HG02763 (cell line): ENCODE measurements around the gene HEXD.

Experiments
- ATAC-seq: cut with Tn5 transposase; IDR thresholded peaks from one replicate; pipeline ENCODE4 v1.9.1; 2021; ENCODE audit warnings: mild to moderate bottlenecking, moderate library complexity; ENCODE audit not compliant: unreplicated experiment

Gene HEXD

DNA sequence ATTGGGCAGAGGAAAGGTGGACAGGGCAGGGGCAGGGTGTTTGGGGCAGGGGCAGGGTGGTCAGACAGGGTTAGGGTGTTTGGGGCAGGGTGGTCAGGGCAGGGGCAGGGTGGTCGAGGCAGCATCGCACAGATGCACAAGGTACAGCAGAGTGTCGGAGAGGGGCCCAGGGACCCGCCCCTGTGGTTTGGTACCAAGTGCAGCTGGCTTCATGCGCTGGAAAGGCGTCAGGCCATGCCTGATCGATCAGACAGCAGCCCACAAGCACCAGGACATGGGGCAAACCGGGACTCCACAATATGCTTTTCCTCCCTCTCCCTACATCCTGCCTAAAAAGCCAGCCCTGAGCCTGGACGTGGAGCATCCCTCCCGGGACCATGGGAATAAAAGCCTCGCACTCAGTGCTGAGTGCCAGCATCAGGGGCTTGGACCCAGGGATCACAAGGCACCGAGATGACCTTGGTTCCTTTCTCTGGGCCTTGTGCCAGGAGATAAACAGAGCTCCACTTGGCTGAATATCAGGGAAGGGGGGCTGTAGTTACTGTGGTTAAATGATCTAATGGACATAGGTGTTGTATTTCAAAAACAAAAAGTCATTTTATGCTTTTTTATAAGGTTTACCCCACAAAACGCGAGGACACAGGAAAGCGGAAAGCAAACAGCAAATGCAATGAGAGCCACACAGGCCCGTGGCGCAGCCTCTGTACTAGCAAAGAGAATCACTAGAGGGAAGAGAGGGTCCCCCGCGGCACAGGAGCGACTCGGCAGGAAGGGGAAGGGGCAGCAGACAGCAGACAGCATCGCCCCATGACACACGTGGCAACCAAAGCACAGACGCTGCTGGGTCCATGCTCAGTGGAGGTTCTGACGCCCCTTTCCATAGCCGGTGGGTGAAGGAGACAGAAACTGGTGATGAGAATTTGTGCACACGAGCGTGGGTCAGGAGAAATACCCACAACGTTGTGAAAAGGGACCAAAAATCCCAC lies 5.3 kb upstream of the HEXD start:
- no peak for ATAC-seq

DNA sequence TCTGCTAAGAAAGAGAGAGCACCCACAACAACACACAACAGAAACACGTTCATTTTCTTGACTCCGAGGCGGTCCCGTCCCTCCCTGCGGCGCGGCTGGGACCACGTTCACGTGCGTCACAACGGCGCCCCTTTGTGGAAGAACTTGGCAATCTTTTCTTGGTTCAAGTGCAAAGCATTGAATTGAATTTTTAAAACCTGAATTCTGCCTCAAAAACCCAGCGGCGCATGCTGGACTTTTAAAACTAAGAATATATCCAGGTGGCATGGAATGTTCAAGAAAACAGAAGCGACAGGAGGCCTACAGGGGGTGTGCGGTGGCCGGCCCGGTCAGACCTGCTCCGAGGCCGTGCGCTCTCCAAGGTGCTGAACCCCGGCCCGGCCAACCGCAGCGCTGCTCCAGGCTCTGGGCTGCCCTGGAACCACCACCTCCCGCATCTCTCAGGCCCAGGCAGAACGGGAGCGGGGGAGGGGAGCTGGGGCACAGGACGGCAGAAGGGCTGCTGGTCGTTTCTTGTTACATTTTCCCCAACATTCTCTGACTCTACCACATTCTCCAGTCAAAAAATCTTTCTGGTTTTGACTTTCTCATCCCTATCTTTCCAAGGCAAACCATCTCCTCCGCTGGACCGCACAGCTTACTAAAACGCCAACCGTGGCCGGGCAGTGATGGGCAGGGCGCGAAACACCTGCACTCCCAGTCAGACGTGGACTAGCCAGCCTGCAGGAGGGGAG lies 3.4 kb upstream of the HEXD start:
- no peak for ATAC-seq

DNA sequence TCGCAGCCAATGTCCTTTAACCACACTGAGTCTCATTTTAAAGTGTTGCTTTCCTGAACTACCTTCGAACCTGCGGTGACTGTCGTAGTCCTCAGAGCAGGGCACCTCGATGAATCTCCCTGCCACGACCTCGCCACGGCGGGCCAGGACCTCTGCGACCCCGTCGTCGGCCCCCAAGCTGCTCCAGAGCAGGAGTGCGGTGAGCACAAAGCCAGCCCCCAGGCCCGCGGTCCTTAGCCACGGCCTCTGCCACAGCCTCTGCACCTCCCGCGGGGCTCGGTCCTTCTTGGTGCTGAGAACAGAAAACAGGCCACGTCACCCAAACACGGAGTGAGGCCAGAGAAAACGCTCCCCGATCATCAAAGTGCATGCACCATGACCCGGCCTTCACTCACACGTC lies 2.8 kb upstream of the HEXD start:
- ATAC-seq: no peak

DNA sequence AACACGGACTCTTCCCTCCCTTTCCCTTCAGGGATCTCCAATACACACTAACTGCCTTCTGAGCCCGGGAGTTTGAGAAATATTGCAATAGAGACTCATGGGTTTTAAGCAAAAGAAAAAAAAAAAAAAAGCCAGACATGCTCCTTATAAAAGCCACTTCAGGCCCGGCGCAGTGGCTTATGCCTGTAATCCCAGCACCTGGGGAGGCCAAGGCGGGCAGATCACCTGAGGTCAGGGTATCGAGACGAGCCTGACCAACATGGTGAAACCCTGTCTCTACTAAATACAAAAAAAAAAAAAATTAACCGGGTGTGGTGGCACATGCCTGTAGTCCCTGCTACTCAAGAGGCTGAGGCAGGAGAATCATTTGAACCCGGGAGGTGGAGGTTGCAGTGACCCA lies 2.4 kb upstream of the HEXD start:
- ATAC-seq: no peak

DNA sequence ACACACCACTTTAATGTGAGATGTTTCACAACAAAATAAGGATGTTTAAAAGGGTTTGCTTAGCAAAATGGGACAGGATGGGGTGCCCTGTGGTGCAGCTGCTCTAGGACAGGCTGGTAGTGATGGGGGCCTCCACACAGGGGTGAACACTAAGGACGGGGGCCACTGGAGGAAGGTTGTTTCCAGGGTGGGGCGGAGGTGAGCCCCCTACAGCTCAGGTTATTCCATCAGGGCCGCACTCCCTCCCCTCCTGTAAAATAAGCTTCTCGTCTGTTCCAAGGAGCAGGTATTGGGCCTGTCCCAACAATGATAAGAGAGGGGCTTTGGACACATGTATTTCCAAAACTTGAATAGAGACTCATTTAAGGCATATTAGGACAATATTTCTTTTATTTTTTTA lies 1.9 kb upstream of the HEXD start:
- ATAC-seq: no peak

DNA sequence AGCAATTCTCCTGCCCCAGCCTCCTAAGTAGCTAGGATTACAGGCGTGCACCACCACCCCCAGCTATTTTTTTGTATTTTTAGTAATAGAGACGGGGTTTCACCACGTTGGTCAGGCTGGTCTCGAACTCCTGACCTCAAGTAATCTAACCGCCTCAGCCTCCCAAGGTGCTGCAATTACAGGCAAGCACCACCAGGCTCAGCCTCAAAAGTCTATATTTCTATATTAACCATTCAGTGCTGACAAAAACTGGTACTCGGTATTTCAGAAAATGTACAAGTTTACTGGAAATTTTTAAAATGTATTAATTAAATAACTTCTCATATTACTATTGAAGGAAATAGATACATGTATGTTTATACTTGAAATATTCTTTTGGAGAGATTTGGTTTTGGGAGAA lies 1.4 kb upstream of the HEXD start:
- ATAC-seq: no peak

DNA sequence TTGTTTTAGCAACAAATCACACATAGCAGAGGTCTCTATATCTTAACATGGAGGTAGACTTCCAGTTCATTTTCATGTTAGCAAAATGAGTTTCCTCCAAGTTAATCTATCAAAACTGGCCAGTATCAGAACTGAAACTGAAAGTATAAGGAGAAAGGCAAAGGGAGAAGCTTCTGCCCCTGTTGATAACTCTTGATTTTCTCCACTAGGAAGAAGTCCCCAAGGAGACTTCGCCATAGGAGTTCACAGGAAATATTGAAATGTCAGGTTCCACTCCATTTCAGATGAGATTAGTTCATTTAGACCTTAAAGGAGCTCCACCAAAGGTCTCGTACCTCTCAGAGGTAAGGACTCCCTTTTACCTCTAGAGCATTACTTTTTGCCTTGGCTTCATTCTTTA lies 1.4 kb downstream of the HEXD start:
- no peak for ATAC-seq

DNA sequence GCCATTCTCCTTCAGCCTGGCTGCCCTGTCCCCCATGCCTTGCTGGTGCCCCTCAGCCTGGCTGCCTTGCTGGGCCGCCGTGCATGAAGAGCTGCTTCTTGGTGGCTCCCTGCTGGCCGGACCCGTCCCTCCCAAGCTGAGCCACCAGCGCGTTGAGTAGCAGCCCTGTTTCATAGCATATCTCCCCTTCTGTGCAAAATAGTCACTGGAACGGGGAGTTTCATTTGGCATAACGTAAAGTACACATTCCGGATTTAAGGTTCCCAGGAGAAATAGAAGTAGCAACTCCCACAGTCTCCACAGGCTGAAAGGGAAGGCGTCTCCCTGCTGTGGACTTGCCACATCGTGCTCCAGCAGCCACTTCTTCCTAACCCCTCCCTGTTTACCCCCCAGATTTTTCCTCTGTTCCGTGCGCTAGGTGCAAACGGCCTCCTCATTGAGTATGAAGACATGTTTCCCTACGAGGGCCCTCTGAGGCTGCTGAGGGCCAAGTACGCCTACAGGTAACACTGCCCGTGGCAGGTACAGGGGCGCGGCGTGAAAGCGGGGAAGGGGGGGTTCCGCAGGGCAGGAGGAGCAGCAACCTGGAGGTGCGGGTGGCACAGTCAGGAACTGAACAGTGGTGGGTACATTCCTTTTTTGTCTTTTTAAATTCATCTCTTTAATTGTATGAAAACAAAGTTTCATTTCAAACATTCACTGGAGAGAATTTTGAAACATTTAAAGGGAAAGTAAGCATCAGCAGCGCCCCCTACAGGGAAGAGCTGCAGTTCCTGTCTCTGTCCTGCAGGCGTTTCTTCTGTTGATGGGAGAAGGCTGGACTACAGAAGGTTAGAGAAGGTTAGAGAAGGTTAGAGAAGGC lies 6.1 kb downstream of the HEXD start:
- ATAC-seq: no peak

DNA sequence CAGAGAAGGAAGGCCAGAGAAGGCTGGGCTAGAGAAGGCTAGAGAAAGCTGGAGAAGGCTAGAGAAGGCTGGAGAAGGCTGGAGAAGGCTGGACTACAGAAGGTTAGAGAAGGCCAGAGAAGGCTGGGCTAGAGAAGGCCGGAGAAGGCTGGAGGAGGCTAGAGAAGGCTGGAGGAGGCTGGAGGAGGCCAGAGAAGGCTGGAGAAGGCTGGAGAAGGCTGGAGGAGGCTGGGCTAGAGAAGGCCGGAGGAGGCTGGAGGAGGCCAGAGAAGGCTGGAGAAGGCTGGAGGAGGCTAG lies 6.7 kb downstream of the HEXD start:
- no peak for ATAC-seq

DNA sequence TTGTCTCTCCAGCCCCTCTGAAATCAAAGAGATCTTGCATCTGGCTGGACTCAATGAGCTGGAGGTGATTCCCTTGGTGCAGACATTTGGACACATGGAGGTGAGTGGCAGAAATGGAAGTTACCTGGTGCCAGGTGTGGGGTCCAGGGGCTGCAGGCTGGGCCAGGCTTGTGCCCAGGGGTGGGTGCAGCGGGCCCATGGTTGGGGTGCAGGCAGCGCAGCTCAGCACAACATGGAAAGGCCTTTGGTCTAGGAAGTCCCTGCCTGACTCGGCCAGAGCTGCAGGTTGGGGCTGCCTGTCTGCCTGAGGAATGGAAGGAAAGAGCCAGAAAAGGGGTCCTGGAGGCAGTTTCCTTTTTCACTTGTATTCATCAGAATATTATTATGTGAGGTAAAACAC lies 10.4 kb downstream of the HEXD start:
- ATAC-seq: no peak

DNA sequence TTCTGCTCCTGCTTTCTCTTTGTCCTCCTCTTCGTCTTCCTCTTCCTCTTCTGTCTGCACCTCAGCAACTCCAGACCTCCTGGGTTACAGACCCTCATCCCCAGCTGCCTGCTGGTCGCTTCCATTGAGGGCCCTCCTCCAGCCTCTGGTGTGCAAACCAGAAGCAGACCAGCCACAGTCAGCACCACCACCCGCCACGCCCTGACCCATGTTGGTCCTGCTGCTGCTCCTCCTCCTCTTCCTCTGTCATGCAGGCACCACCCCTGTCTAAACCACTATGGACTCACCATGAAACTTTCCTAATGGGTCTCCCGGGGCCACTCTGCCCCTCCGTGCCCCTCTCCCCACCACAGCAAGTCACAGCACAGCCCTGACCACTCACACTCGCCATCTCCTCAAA lies 11.7 kb downstream of the HEXD start:
- ATAC-seq: no peak

DNA sequence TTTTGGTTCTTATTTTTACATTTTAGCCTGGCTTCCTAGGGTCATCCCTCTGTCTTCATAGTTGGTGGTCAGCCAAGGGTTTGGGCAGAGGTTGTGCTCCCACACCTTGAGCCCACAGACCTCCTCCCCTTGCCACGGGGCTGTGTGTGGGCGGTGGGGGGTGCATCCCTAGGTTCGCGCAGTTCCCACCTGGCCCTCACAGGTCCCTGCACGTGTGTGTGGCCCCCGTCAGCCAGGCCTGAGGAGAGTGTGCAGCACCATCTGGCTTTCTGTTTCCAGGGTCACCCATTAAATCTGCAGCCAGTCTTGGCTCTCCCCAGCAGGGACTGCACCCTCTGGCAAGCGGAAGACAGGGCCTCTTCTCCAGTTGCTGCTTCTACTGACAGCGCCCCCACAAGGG lies 13.9 kb downstream of the HEXD start:
- no peak for ATAC-seq

DNA sequence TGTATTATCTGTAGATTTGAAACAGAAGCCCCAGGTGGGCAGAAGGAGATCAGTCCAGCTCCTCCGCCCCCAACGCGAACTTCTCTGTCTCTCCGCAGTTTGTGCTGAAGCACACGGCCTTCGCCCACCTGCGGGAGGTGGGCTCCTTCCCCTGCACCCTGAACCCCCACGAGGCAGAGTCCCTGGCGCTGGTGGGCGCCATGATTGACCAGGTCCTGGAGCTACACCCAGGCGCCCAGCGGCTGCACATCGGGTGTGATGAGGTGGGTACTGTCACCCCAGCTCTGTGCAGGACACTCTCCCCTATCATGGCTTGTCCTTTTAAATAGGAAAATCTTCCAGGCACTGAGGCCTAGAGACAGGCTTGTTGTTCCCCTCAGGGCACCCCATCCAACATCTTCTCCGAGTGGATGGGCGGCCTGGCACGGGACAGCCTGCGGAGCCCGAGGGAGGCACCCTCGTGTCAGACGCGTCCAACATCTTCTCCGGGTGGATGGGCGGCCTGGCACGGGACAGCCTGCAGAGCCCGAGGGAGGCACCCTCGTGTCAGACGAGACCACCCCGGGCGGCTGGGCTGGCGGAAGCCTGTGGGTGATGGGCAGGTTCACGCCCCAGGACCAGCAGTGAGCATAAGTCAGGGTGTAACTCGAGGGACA lies 15.5 kb downstream of the HEXD start:
- no peak for ATAC-seq

DNA sequence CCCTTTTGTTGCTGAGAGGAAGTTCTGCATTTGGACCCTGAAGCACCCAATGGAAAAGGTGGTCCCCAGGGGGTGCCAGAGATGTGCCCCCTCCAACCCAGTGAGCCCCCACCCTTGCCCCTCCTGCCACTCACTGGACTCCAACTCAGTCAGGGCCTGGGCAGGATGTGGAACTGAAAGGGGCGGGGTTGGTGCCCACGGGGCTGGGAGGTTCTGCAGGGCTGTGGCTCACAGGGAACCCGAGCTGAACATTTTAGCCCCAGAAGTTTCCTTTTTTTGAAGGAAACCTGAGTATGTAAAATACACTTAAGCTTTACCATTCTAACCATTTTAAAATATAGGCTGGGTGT lies 16.0 kb downstream of the HEXD start:
- ATAC-seq: no peak

DNA sequence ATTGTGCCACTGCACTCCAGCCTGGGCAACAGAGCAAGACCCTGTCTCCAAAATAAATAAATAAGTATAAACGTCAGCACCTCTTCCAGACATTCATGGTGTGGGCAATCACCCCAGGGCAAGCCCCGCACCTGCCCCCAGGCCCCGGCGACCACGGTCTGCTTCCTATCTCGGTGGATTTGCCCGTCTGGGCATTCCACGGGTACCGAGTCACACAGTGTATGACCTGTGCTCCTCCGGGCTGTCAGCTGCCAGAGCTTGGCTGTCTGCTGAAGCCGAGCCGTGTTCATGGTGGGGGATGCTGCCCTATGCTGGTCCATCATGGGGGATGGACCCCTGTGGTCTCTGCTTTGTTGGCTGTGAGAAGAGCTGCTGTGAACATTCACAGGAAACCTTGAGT lies 17.0 kb downstream of the HEXD start:
- ATAC-seq: no peak

DNA sequence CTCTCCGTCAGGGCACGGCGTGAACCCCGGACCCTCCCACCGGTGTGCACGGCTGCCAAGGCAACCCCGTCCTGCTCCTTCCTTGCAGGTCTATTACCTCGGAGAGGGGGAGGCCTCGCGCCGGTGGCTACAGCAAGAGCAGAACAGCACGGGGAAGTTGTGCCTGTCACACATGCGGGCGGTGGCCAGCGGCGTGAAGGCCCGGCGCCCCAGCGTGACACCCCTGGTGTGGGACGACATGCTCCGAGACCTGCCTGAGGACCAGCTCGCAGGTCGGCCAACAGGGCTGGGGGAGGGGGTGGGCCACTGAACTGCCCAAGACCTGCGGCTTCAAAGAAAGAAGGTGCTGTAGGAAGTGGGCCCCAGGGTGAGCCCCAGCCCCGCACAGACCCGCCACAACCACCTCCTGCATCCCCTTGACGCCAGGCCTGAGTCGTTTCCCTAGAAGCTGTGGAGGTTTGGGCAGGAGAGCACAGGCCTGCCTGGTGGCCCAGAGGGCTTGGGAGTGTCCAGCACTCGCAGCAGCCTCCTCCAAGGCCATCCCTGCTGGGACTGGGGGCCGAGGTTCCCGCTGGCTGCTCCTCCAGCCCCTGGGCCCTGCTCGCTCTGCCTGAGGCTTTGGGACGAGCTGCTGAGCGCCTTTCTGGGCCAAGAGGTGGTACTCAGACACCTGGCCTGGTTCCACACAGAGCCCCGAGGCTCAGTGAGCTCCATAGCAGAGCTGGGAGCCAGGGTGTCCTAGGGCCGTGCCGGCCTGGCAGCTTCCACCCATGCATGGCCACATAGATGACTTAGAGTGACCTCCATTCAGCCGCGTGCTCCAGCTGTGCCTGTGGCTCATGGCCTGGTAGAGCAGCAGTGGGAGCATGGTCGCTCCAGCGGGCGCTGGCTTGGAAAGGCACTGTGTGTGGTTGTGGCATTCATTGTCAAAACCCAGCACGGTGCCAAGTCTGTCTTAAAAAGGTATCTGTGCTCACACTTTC lies 17.7 kb downstream of the HEXD start:
- no peak for ATAC-seq

DNA sequence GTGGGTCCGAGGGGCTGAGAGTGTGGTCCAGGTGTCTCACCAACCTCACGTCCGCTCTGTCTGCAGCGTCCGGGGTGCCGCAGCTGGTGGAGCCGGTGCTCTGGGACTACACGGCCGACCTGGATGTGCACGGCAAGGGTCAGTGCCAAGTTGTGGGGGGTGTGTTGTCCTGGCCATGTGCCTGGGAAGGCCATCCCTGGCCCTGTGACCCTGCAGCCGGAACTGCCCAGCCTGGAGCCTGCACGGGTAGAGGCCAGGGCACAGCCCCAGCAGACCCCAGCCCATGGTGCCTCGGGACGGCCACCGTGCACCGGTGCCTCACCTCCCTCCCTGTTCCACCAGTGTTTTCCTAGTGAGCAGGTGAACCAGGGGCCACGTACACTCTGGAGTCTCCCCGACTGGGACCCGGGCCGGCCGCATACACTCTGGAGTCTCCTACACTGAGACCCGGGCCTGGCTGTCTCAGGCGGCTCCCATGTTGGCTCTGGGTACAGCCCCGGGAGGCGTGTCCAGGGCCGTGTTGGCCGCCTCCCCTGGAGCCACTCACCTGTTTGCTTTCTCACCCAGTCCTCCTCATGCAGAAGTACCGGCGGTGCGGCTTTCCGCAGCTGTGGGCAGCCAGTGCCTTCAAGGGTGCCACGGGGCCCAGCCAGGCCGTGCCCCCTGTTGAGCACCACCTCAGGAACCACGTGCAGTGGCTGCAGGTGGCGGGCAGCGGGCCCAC lies 18.6 kb downstream of the HEXD start:
- ATAC-seq: no peak

DNA sequence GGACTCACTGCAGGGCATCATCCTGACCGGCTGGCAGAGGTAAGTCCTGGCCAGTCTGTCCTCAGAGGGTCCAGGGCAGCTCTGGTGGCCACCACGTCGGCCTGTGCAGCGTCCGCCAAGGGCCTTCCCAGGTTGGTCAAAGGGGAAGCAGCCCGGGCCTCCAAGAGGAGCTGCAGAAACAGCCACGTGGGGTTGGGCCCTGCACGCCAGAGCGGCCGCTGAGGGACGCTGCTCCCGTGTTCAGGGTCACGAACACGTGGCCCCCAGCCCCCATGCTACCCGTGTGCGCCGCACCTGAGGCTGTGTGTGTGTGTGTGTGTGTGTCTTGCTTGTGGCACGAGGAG lies 19.1 kb downstream of the HEXD start:
- ATAC-seq: no peak

DNA sequence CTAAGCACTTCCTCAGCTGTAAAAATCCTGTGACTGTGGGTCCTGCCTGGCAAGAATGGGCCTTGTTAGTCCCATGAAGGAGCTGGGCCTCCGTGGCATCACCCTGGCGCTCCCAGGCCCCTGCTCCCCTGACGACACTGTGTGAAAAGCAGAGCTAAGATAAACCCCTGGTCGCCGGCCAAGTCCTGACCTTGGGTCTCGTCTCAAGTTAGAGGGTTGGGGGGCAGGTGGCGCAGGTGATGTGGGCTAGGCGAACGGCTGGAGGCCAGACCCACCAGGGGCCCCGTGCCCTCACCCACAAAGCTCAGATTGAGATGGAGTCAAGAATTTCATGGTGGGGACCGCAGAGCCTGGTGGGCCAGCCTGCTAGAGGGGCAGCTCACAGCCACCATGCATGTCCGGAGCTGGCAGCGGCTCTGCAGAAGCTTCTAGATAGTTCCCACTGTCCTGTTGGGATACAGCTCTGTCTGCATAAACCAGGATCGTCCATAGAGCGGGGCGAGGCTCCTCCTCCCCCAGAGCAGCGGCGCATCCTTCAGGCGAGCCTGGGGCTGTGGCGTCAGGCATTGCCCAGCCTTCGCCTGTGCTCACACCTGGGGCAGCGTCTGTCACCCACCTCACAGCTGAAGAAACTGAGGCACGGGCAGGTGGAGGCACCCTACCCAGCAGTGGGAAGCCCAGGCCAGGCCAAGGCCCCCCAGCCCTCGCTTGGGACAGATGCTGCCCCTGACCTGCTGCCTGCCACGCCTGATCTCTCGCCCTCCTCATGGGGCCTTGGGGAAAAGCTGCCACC lies 20.4 kb downstream of the HEXD start:
- no peak for ATAC-seq
